ENCODE data around the gene CTPS1.

Gene CTPS1

GRCh38 chr1:41015281-41015896 is 35.9 kb downstream of the CTPS1 start:
- no peak for TF ChIP-seq CTCF (IDR thresholded peaks at IDR 0.05; ENCODE audit: low read depth, low read length)
- no peak for DNase-seq (ENCODE audit: extremely low read depth, low read depth)

- no peak for TF ChIP-seq CTCF (IDR thresholded peaks at IDR 0.05; ENCODE audit: low read depth, low read length)
- no peak for DNase-seq (ENCODE audit: extremely low read depth, low read depth)
Observed at GRCh38 chr1:41015897-41016470, 36.5 kb downstream of the CTPS1 start.

- TF ChIP-seq CTCF (IDR thresholded peaks at IDR 0.05; ENCODE audit: low read depth, low read length): no peak
- no peak for DNase-seq (ENCODE audit: extremely low read depth, low read depth)
Observed at GRCh38 chr1:41017141-41018017, 37.9 kb downstream of the CTPS1 start.

GRCh38 chr1:41018018-41018410 is 38.5 kb downstream of the CTPS1 start:
- TF ChIP-seq CTCF (IDR thresholded peaks at IDR 0.05; ENCODE audit: low read depth, low read length): no peak
- DNase-seq (ENCODE audit: extremely low read depth, low read depth): no peak

GRCh38 chr1:41019353-41019745 is 39.9 kb downstream of the CTPS1 start:
- DNase-seq (ENCODE audit: extremely low read depth, low read depth): no peak
- TF ChIP-seq CTCF (IDR thresholded peaks at IDR 0.05; ENCODE audit: low read depth, low read length): no peak

GRCh38 chr1:41020109-41020576 is 40.6 kb downstream of the CTPS1 start:
- no peak for TF ChIP-seq CTCF (IDR thresholded peaks at IDR 0.05; ENCODE audit: low read depth, low read length)
- DNase-seq (ENCODE audit: extremely low read depth, low read depth): no peak

GRCh38 chr1:41020654-41021053 is 41.2 kb downstream of the CTPS1 start:
- no peak for TF ChIP-seq CTCF (IDR thresholded peaks at IDR 0.05; ENCODE audit: low read depth, low read length)
- no peak for DNase-seq (ENCODE audit: extremely low read depth, low read depth)
